Gastroesophageal sphincter (tissue), 4 donors: ENCODE data around the gene MAN2B1. TPM values are rescaled to one million over a fixed set of nuclear protein-coding genes. Genes with fewer than 3 reads are reported as not detected.
"Not testable (repeated sequence)": the region's sequence is repeated elsewhere in the genome, so short reads cannot be mapped to it uniquely, and the experiment has no call there.

Experiments used
- ATAC-seq: fragments of 150-250 bp; one replicate; pipeline ENCODE4 v1.9.1; 2016; ENCODE audit warnings: mild to moderate bottlenecking, moderate library complexity
- H3K27ac ChIP-seq, 4 donors: fragments of 200-600 bp; sonication (generic) in 3 of 4; 1 replicate in 3 of 4; 2 replicates in 1 of 4; pipeline ENCODE4 v1.5.1; 2016 to 2019
- H3K27me3 ChIP-seq: fragments of 200-600 bp; sonication (generic); one replicate; pipeline ENCODE4 v1.5.1; 2019
- H3K36me3 ChIP-seq, 2 donors: fragments of 200-600 bp; sonication (generic); one replicate each; pipeline ENCODE4 v1.5.1; 2019; ENCODE audit warnings: control low read depth in 1 of 2
- H3K4me1 ChIP-seq, 3 donors: fragments of 200-600 bp; sonication (generic); 1 replicate in 2 of 3; 2 replicates in 1 of 3; pipeline ENCODE4 v1.5.1; 2016 to 2019; ENCODE audit warnings: control low read depth in 2 of 3
- H3K4me3 ChIP-seq, 2 donors: fragments of 200-600 bp; sonication (generic); one replicate each; pipeline ENCODE4 v1.5.1; 2019; ENCODE audit warnings: mild to moderate bottlenecking in 1 of 2, moderate library complexity in 1 of 2
- H3K9me3 ChIP-seq, 3 donors: fragments of 200-600 bp; sonication (generic); one replicate each; pipeline ENCODE4 v1.5.1; 2017 to 2019; ENCODE audit warnings: control low read depth in 2 of 3
- EP300 ChIP-seq: sonication (generic); formaldehyde crosslinking; IDR thresholded peaks from one replicate; pipeline ENCODE4 v1.6.1; 2017; ENCODE audit warnings: antibody characterized with exemption, mild to moderate bottlenecking
- POLR2A ChIP-seq, 2 donors: fragments of 450-650 bp; IDR thresholded peaks; one replicate each; pipeline ENCODE4 v1.6.1; 2017; ENCODE audit warnings: antibody characterized with exemption in 2 of 2, mild to moderate bottlenecking in 2 of 2, moderate library complexity in 1 of 2
- POLR2AphosphoS5 ChIP-seq: sonication (generic); formaldehyde crosslinking; IDR thresholded peaks from one replicate; pipeline ENCODE4 v1.6.1; 2017; ENCODE audit warnings: antibody characterized with exemption
- WGBS, 2 donors: methylation state at CpG; one replicate each; pipeline ENCODE4 v1.1.5; 2018; ENCODE audit warnings: low coverage in 1 of 2; 5-methylcytosine and 5-hydroxymethylcytosine counted together
- total RNA-seq, 4 donors: library from RNA; depleted of rRNA; stranded (reverse); fragments of >200 nt; gene quantifications; one replicate each; pipeline ENCODE4 v1.1.0, GENCODE V29; 2016
- TF ChIP-seq, protein P1 (sequence below), 4 experiments: fragments of 200-600 bp in 2 of 4; fragments of 450-650 bp in 2 of 4; sonication (generic) in 1 of 4; IDR thresholded peaks; one replicate each; pipeline ENCODE4 v1.5.1; 2017 to 2019; ENCODE audit warnings: antibody characterized with exemption in 4 of 4, mild to moderate bottlenecking in 2 of 4, moderate library complexity in 2 of 4

MAN2B1 gene
- total RNA-seq, 4 donors from 2014 or later, result 61.3 to 98.1 (median 70.8) TPM

DNA sequence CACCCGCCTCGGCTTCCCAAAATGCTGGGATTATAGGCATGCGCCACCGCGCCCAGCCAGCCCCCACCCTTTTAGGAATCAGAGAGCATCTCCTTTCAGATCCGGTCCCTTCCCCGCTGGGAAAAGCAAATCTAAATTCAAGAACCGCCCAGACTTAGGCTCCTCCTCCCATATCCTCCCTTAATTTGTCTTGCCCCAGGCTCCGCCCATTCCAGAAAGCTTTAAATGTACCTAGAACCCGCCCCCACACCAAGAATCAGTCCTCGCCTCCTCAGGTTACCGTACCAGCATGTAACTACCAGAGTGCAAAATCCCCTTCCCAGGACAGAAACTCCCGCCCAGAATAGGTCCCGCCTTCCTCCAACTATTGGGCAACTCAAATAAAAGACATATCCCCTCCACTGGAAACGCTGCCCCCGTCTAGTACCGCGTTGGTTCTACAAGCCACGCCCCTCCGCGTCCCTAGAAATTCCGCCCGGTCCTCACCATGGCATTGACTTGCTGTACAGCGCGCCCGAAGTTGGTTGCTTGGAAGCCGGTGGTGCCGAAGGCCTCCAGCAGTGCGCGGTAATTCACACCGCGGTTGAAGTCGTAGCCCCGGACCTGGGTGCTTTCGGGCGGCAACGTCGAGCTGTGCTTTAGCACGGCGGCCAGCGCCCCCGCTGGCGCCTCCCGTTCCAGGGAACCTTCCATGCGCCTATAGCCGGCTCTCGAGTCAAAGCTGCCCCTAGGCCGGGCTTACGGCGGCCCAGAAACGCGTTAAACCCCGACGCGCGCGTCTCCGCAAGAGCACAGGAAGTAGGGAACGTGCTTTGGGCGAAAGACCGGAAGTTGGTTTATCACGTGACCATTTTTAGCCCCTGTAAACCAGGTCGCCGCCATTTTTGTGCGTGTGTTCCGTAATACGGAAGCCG is 14.8 kb upstream of the MAN2B1 start, which contains the start of gene DHPS:
TSS of gene DHPS (minus strand) at position 807 of the 914 bp plus-strand sequence. CDS start at position 693, 114 bp downstream.
- Histone ChIP-seq H3K4me1 (peaks cover 0 to 29% (median 9%) of the 10 kb centered on the region in 3 donors), H3K9me3 (no peaks in the 10 kb centered on the region), H3K27ac (peak within 1 kb of the TSS; percentile 79 to 98 (median 97)), H3K36me3 (peaks cover 0 to 40% of the 10 kb centered on the region in 2 donors), H3K27me3 (no peaks in the 10 kb centered on the region), H3K4me3 (peak within 1 kb of the TSS; percentile 51 to 67)
- WGBS, 2 donors, result 0 to 1% methylated on average over 11 to 24 of the region's 68 CpGs
- TF ChIP-seq, protein P1, sequence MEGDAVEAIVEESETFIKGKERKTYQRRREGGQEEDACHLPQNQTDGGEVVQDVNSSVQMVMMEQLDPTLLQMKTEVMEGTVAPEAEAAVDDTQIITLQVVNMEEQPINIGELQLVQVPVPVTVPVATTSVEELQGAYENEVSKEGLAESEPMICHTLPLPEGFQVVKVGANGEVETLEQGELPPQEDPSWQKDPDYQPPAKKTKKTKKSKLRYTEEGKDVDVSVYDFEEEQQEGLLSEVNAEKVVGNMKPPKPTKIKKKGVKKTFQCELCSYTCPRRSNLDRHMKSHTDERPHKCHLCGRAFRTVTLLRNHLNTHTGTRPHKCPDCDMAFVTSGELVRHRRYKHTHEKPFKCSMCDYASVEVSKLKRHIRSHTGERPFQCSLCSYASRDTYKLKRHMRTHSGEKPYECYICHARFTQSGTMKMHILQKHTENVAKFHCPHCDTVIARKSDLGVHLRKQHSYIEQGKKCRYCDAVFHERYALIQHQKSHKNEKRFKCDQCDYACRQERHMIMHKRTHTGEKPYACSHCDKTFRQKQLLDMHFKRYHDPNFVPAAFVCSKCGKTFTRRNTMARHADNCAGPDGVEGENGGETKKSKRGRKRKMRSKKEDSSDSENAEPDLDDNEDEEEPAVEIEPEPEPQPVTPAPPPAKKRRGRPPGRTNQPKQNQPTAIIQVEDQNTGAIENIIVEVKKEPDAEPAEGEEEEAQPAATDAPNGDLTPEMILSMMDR (IDR thresholded peaks at IDR 0.05), result peak in 1 of 4 experiments; percentile 13
- TF ChIP-seq EP300, result no peak
- peak; percentile 82 for TF ChIP-seq POLR2AphosphoS5
- peak; percentile 38 to 61 for TF ChIP-seq POLR2A (IDR thresholded peaks at IDR 0.05)
- peak; percentile 90 for ATAC-seq

DNA sequence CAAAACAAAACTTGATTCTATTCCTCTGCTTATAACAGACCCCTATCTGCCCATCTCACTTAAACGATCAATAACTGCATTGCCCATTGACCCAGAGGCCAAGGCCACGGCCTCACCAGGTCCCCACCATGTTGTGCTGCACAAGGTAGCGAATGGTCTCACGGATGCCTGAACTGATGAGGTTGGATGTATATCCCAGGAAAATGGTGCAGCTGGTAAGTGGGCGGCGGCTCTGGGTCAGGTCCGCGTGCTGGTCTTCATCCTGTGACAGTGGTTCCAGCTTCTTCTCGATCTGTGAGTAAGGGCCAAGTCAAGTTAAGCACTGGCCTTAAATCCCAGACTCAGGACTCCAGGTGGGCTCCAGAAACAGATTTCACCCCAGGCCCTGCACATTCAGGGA is 13.5 kb upstream of the MAN2B1 start:
- Histone ChIP-seq H3K4me1 (peaks cover 0 to 33% (median 9%) of the 10 kb centered on the region in 3 donors), H3K27me3 (no peaks in the 10 kb centered on the region), H3K4me3 (peak overlapping the region in 1 of 2 donors; percentile 67), H3K36me3 (peaks cover 0 to 53% of the 10 kb centered on the region in 2 donors), H3K9me3 (no peaks in the 10 kb centered on the region), H3K27ac (no peak overlapping the region)
- no peak for TF ChIP-seq EP300
- TF ChIP-seq POLR2AphosphoS5, result no peak
- no peak for TF ChIP-seq POLR2A (IDR thresholded peaks at IDR 0.05)
- TF ChIP-seq, protein P1 (IDR thresholded peaks at IDR 0.05), result no peak
- no peak for ATAC-seq
- 91% methylated on average over 8 of the region's 9 CpGs; no CpG with 5 or more reads in 1 of the 2 donors for WGBS, 2 donors

DNA sequence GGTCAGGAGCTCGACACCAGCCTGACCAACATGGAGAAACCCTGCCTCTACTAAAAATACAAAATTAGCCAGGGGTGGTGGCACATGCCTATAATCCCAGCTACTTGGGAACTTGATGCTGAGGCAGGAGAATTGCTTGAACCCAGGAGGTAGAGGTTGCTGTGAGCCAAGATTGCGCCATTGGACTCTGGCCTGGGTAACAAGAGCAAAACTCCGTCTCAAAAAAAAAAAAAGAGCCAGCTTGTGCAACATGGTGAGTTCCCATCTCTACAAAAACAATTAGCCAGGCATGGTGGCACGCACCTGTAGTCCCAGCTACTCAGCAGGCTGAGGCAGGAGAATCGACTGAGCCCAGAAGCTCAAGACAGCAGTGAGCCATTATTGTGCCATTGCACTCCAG is 11.5 kb upstream of the MAN2B1 start:
- H3K4me1 ChIP-seq, result peaks cover 0 to 33% (median 9%) of the 10 kb centered on the region in 3 donors
- H3K36me3 ChIP-seq, result peaks cover 0 to 73% of the 10 kb centered on the region in 2 donors
- ATAC-seq, H3K27me3 ChIP-seq, H3K9me3 ChIP-seq, H3K27ac ChIP-seq, H3K4me3 ChIP-seq: not testable (repeated sequence)
- 68 to 80% methylated on average over 2 to 3 of the region's 5 CpGs for WGBS, 2 donors

DNA sequence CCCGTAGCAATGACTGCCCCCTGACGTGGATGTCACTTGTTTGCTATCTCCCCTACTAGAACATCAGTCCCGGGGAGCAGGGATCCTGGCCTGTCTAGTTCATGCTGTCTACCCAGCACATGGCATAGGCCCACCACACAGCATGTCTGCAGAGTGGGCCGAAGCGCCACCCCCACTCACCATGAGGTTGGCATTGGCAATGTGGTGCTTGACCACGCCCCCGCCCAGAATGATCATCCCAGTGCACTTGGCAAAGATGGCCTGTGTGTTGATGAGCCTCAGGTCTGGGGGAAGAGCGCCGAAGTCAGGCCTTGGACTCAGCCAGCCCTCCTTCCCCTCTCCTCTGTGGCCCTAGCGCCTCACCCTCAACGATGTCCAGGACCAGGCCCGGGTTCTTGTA is 10.4 kb upstream of the MAN2B1 start:
- H3K27ac ChIP-seq, result peak overlapping the region in 1 of 4 donors; percentile 0
- no peak for TF ChIP-seq POLR2AphosphoS5
- TF ChIP-seq, protein P1 (IDR thresholded peaks at IDR 0.05), result no peak
- TF ChIP-seq POLR2A (IDR thresholded peaks at IDR 0.05), result no peak
- no peak for TF ChIP-seq EP300
- H3K9me3 ChIP-seq, result no peaks in the 10 kb centered on the region
- H3K4me3 ChIP-seq, result no peak overlapping the region
- peaks cover 0 to 31% (median 9%) of the 10 kb centered on the region in 3 donors for H3K4me1 ChIP-seq
- 77% methylated on average over 5 of the region's 12 CpGs for WGBS, 2 donors
- no peaks in the 10 kb centered on the region for H3K27me3 ChIP-seq
- peaks cover 0 to 84% of the 10 kb centered on the region in 2 donors for H3K36me3 ChIP-seq
- no peak for ATAC-seq

DNA sequence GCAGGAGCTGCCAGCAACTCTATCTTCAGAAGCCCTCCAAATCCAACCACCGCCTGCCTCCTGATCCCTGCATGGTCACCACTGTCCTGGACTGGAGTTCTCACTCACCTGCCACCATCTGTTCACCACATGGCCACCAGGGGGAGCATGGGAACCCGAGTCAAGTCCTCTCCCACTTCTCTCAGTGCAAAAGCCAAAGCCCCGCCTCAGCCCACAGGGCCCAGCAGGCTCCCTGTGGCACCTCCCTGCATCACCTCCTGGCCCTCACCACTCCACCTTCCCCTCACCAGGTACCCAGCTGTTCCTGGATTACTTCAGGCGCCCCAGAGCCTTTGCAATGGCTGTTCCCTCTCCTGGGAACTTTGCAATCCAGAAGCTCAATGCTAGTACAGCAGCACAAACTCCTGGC is 9.8 kb upstream of the MAN2B1 start:
- ATAC-seq, result peak; percentile 22
- H3K4me1 ChIP-seq, result peaks cover 0 to 36% (median 9%) of the 10 kb centered on the region in 3 donors
- no peaks in the 10 kb centered on the region for H3K9me3 ChIP-seq
- 29 to 42% methylated on average over 2 to 3 of the region's 4 CpGs for WGBS, 2 donors
- no peak overlapping the region for H3K4me3 ChIP-seq
- H3K27me3 ChIP-seq, result no peaks in the 10 kb centered on the region
- H3K27ac ChIP-seq, result peak overlapping the region in 1 of 4 donors; percentile 0
- no peak for TF ChIP-seq POLR2A (IDR thresholded peaks at IDR 0.05)
- TF ChIP-seq, protein P1 (IDR thresholded peaks at IDR 0.05), result peak in 3 of 4 experiments; percentile 69 to 87 (median 81)
- H3K36me3 ChIP-seq, result peaks cover 0 to 84% of the 10 kb centered on the region in 2 donors
